Stimulated activated CD4-positive, alpha-beta T cell treated with anti-CD3 and anti-CD28 coated beads, TNF-alpha, amount 100 ng/mL, for 24 hours (primary cell): ENCODE measurements around the gene CLCN3.
"Not testable (repeated sequence)": the region's sequence is repeated elsewhere in the genome, so short reads cannot be mapped to it uniquely, and the experiment has no call there.

Source experiments
- DNase-seq, 3 experiments: peaks; one replicate each; pipeline ENCODE4 v3.0.0-alpha.2; 2020; ENCODE audit warnings: low read depth in 3 of 3

CLCN3 gene

GRCh38 chr4:169698331-169698730 is 78.0 kb downstream of the CLCN3 start:
- DNase-seq = no peak

DNA sequence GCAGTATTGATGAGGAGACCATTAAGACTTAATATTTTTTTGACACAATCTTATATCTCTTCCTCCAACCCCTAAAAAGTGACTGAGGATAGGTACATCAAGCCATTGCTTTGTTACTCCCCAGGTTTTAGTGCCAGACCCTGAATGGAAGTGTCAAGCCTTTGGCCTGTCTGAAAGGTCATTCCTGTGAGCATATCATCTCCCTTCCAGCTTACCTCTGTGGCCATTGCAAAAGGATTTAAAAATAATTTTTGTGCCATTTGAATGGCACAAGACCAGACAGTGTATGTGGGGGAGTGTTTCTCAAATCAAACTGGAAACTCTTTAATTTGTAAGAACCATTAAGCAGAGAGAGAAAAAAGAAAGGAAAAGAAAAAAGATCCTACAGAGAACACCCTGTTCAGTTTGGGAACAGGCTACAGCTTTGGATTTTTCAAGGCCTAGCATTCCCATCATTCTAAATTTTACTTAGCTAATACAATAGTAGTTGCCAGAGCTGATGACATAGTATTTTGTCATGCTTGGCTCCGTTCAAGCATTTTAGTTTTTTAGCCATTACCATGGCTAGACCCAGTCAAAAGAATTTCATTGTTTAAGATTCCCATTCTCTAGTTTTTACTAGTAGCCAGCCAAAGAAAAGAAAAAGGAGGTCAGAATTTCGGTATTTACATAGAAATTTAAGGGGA is 87.7 kb downstream of the CLCN3 start:
- no peak for DNase-seq

DNA sequence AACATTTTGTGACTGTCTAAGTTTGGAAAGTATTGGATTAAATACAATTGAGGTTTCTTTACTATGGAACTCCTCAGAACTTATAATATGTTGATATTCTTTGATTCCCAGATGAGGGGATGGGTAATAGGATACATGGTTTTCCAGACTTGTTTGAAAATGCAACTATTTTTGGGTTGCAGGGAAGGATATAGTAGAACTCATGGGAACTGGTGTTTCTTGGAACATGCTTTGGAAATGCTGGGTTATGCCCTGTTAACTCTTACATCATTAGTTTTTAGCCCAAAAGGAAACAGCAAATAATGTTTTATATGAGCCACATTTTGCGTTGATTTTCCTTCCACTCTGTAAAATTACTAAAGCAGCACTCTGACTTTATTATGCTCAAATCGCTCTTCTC is 95.4 kb downstream of the CLCN3 start:
- no peak for DNase-seq

GRCh38 chr4:169716677-169717076 is 96.3 kb downstream of the CLCN3 start:
- no peak for DNase-seq

- no peak for DNase-seq
Measured at GRCh38 chr4:169720529-169720928, 100.2 kb downstream of the CLCN3 start.

- DNase-seq = no peak
Measured at GRCh38 chr4:169723207-169723965, 103.0 kb downstream of the CLCN3 start.

DNA sequence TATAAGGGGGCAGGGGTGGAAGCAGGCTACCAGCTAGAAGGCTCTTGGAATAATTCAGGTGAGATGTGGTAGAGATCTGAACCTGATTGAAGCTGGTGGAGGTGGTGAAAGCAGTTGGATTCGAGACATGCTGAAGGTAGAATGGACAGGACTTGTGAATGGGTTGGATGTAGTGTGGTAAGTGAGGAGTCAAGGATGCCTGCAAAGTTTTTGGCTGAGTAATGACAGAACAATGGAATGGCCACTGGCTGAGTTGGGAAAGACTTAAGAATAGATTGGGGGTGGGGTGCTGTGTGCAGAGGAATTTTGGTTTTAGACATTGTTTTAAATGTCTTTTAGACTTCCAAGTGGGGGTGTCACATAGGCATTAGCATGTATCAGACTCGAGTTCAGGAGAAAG is 103.9 kb downstream of the CLCN3 start:
- DNase-seq = no peak

DNA sequence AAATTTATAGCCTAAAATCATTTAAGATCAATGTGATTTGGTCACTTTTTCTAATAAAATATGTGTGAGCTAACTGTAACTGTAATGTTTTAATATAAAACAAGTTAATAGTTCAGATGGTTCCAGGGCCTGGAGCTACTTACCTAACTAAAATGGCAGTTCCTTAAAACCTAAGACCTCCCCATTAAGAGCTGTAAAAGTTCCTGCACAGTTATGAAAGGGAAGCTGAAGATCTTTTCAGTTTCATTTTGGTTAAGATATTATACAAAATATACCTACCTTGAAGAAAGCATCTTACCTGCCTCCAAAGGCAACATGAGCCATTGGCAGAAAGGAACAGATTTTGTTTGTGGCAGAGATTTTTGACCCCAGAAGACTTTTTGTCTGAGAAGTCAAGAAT is 107.2 kb downstream of the CLCN3 start:
- DNase-seq = no peak

DNA sequence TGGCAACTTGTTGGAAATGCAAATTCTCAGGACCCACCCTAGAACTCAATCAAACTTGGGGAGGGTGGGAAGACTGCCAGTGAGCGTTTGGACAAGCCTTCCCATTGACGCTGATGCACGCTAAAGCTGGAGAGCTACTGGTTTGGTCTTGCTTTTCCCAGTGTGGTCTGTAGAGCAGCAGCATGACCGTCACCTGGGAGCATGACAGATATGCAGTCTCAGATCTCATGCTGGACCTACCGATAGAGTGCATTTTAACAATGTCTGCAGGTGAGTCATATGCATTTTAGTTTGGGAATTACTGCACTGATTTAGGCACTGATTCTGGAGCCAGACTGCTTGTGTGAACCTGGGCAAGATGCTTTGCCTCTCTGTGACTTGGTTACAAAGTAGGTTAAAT is 110.2 kb downstream of the CLCN3 start:
- DNase-seq = no peak

DNA sequence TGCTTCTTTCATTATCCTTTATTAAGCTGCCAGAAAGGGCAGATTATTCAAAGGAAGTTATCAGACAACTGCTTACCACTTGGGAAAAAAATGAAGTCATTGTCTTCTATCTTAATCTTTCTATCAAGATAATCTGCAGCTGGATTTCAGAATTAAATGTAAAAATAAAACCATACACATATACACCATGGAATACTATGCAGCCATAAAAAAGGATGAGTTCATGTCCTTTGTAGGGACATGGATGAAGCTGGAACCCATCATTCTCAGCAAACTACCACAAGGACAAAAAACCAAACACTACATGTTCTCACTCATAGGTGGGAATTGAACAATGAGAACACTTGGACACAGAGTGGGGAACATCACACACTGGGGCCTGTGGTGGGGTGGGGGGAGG is 118.2 kb downstream of the CLCN3 start:
- DNase-seq = not testable (repeated sequence)

- no peak for DNase-seq
Measured at GRCh38 chr4:169741569-169741968, 121.2 kb downstream of the CLCN3 start.

GRCh38 chr4:169744601-169745000 is 124.2 kb downstream of the CLCN3 start:
- no peak for DNase-seq

DNA sequence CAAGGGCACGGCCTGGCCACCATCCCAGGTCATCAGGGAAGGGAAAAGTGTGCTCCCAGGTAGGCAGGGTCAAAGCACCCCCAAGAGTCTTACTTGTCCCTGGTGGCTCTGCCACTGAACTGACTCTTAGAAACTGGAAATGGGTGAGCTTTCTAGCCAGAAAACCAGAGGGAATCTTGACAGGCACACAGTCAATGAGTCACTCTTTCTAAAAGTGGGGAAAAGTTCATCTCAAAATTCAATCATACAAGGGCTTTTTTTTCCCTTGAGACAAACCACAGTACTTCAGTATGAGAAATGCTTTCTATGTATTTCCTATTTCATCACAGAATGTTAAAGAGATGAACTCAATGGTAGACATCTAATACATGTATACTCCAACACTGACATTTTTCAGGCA is 124.9 kb downstream of the CLCN3 start:
- no peak for DNase-seq

GRCh38 chr4:169756971-169757574 is 136.7 kb downstream of the CLCN3 start:
- no peak for DNase-seq

DNA sequence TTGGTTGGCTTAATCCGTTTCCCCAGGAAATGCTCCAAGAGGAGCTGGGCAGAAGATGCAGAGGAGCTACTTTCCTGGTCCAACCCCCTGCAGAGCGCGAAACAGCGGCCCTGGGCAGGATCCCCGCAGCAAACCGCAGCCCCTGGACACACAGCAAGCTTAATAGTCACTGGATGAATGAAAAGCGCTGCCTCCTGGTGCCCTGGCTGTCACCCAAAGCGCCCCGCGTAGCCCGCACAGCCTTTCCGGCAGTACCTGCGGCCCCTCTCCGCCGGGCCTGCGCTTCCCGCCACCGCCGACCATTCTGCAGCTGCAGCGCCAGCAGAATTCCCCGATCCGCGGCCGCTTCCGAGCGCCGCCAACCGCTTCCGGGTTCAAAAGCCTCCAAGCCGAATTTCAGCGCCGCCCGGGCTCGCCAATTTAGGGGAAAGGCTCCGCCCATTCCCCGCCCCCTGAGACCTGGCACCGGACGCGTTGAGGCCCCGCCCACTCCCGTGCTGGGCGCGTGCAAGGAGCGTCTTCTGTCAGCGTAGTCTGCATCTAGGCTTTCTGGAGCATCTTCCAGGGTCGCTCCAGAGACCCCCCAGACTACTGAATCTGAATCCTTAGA is 137.3 kb downstream of the CLCN3 start, which contains the start of gene HPF1:
TSS of gene HPF1 (minus strand) at position 370 of the 610 bp plus-strand sequence. CDS start at position 303, 67 bp downstream.
- peak; percentile 89 to 96 (median 95) for DNase-seq

- no peak for DNase-seq
Measured at GRCh38 chr4:169758401-169758962, 138.1 kb downstream of the CLCN3 start.

DNA sequence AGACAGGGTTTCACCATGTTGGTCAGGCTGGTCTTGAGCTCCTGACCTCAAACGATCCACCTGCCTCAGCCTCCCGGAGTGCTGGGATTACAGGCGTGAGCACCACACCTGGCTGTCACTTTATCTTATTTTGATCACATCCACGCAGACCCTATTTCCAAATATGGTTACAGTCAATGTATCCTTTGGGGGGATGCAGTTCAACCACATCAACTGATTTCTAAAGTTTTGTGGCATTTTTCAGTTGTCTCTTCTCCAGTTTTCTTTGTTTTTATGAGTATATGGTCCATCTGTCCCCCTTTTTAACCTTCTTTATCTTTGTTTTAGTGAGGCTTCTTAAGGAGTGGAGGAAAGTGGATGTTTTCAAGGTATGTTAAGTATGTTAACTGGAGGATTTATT is 141.5 kb downstream of the CLCN3 start:
- no peak for DNase-seq

DNA sequence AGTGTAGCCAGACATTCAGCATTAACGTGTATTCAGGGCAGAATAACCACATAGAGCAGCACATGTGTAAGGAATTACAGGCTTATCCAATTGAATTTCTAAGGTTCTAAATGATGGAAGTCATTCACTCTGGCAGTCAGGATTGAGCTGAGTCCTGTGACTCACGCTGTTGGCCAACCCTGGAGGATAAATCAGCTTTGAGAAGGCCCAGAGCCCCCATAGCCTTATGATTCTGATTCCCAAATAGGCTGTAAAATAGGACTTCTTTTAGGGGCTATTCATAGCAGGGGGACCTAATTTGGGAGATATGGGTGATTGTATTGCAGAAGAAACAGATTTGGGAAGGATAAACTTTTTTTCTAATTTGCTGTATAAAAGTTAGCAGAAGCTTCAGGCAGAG is 145.5 kb downstream of the CLCN3 start:
- no peak for DNase-seq

DNA sequence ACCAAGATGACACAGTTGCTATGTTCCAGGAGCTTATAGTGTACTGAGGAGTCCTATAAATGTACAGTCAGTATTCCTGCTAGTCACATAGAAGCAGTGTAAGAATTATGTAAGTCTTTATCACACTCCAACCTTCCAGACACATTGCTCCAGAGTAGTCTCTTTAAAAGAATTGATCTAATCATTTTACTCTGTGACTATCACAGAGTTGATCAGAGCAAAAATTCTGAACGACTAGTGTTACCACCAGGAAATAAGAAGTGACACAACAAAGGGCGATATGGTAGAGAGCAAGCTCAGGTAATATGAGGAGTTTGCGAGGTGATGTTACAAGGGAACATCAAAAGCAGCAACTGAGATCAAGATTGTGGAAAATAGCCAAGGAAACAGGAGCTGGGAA is 146.4 kb downstream of the CLCN3 start:
- no peak for DNase-seq

DNA sequence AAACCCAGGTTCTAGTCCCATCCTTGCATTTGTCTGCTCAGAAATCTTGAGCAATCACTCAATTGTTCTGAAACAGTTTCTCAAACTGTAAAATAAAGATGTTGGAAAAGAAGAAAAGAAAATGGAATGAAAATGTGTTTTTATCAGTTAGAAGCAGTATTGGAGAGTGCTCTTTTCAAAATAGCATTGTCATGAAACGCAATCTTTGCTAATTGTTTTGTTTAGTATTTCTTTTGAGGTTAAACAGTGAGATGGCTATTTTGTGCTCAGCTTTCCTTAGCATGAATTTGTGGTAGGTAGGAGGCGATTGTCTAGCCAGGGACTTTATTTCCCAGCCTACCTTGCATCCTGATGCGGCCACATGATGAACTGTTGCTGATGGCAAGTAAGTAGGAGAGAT is 148.0 kb downstream of the CLCN3 start:
- DNase-seq = no peak

- DNase-seq = no peak
Measured at GRCh38 chr4:169770416-169770815, 150.0 kb downstream of the CLCN3 start.

- DNase-seq = not testable (repeated sequence)
Measured at GRCh38 chr4:169771556-169772080, 151.2 kb downstream of the CLCN3 start.
